Measurements from ENCODE around the gene TTC29.
"Not testable (repeated sequence)": the region's sequence is repeated elsewhere in the genome, so short reads cannot be mapped to it uniquely, and the experiment has no call there.

Gene TTC29

DNA sequence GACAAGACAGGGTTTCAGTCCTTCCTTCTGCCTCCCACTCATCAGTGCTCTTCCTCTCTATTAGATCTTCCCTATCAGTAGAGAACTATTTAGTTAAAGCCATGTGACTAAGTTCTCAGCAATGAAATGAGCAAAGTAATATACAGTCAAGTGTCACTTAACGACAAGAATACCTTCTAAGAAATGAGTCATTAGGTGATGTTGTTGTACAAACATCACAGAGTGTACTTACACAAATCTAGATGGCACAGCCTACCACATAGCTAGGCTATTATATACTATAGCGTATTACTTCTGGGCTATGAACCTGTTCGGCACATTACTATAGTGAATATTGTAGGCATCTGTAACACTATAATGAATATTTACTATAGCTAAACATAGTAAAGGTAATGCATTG, 235.7 kb downstream of the TTC29 start:
- no peak for DNase-seq (ENCODE audit: low read depth in 2 of 2)

DNA sequence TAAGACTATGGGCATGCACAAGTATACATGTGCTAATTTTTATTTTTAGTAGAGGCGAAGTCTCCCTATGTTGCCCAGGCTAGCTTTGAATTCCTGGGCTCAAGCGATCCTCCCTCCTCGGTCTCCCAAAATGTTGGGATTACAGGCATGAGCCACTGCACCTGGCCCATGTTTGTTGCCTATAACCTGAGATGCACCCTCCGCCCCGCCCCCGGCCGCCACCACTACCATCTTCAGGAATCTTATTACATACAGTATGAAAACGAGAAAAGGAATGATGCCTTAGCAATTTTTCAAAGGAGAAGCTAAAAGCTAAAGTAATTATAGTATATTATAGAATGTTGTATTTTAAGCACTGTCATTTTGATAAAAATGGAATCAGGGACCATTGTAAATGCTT, 245.8 kb downstream of the TTC29 start:
- no peak for DNase-seq (ENCODE audit: low read depth in 2 of 2)

DNA sequence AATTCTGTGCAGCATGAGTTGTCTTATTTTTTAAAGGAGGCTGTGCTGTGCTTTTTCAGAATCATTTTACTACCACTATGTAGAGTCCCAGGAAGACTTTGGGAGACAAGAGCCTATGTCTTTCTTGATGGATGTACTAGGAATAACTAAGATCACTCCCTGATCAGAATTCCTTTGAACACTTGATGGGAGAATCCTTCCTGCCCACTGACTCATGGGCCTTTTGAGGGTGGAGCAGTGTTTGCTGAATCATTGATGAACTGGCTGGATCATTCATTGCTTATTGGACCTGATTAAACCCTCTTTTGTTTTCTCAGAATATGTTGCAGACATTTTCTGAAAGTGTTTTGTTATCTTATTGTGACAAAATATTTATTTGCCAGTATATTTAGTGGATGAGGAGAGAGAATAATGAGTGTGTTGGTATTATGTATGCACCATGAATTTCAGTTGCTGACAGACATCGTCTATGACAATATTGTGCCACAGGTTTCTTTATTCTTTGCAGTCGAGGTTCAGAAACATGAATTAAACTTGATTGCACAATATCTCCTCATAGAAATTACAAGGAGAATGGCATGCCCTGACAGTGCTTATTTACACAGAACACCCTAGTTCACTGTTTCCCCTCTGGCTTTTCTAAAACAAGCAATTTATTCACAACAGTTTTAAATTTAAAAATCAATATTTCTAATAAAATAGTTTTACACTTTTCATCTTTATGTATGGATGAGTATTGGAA, 270.7 kb downstream of the TTC29 start:
- no peak for DNase-seq (ENCODE audit: low read depth in 2 of 2)

DNA sequence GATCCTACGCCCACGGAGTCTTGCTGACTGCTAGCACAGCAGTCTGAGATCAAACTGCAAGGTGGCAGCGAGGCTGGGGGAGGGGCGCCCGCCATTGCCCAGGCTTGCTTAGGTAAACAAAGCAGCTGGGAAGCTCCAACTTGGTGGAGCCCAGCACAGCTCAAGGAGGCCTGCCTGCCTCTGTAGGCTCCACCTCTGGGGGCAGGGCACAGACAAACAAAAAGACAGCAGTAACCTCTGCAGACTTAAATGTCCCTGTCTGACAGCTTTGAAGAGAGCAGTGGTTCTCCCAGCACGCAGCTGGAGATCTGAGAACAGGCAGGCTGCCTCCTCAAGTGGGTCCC, 281.7 kb downstream of the TTC29 start:
- not testable (repeated sequence) for DNase-seq (ENCODE audit: low read depth in 2 of 2)

DNA sequence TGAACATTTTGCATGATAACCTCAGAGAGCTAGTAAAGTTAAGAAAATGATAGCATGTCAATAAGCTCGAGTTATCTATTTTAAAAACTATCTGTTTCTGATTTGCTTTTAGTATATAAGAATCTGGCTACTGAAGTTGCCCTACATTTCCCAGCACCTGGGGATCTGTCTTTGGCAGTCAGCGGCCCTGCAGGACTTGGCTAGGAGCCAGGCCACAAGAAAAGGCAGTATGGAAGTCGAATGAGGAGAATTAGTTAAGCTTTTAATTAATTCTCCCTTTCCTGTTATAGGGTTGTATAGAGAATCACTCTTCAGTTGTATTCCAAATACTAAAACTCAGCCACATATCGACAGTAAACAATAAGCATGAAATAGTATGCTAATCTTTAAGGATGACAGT, 284.3 kb downstream of the TTC29 start:
- no peak for DNase-seq (ENCODE audit: low read depth in 2 of 2)
